Stimulated activated CD4-positive, alpha-beta T cell treated with anti-CD3 and anti-CD28 coated beads, Interleukin-1b, Interleukin-23, amount 100 ng/mL, for 48 hours (primary cell): Measurements from ENCODE around the gene EVA1B.

Experiments
- DNase-seq: peaks from one replicate; pipeline ENCODE4 v3.0.0-alpha.2; 2020

EVA1B gene

GRCh38 chr1:36345353-36345752 is 21.9 kb upstream of the EVA1B start:
- no peak for DNase-seq

- no peak for DNase-seq
These were observed 20.9 kb upstream of the EVA1B start for GRCh38 chr1:36344395-36344680.

- DNase-seq = no peak
These were observed 20.4 kb upstream of the EVA1B start for GRCh38 chr1:36343651-36344394.

- DNase-seq = peak; percentile 43
These were observed 19.2 kb upstream of the EVA1B start for GRCh38 chr1:36342426-36343185.

GRCh38 chr1:36341626-36342320 is 18.3 kb upstream of the EVA1B start:
- DNase-seq = no peak

- no peak for DNase-seq
These were observed 16.2 kb upstream of the EVA1B start for GRCh38 chr1:36339615-36340014.

GRCh38 chr1:36339215-36339614 is 15.8 kb upstream of the EVA1B start:
- no peak for DNase-seq

GRCh38 chr1:36337830-36338229 is 14.4 kb upstream of the EVA1B start:
- no peak for DNase-seq

- no peak for DNase-seq
These were observed 7.5 kb upstream of the EVA1B start for GRCh38 chr1:36330940-36331339.

GRCh38 chr1:36329817-36330216 is 6.4 kb upstream of the EVA1B start:
- no peak for DNase-seq

GRCh38 chr1:36328713-36329112 is 5.3 kb upstream of the EVA1B start:
- DNase-seq = no peak

GRCh38 chr1:36328088-36328480 is 4.6 kb upstream of the EVA1B start:
- DNase-seq = no peak

- DNase-seq = no peak
These were observed 4.1 kb upstream of the EVA1B start for GRCh38 chr1:36327421-36328087.

- DNase-seq = no peak
These were observed 3.1 kb upstream of the EVA1B start for GRCh38 chr1:36326499-36326898.

- DNase-seq = no peak
These were observed 883 bp upstream of the EVA1B start for GRCh38 chr1:36324353-36324703.

- no peak for DNase-seq
These were observed 434 bp downstream of the EVA1B start for GRCh38 chr1:36322786-36323635.

- no peak for DNase-seq
These were observed 1.2 kb downstream of the EVA1B start for GRCh38 chr1:36322041-36322785.

- no peak for DNase-seq
These were observed 2.1 kb downstream of the EVA1B start for GRCh38 chr1:36321119-36321951.

GRCh38 chr1:36320767-36321118 is 2.7 kb downstream of the EVA1B start:
- no peak for DNase-seq

- DNase-seq = no peak
These were observed 3.1 kb downstream of the EVA1B start for GRCh38 chr1:36320291-36320761.

GRCh38 chr1:36309397-36309796 is 14.0 kb downstream of the EVA1B start:
- DNase-seq = no peak
